Measurements from ENCODE around the gene TF.

Gene TF

DNA sequence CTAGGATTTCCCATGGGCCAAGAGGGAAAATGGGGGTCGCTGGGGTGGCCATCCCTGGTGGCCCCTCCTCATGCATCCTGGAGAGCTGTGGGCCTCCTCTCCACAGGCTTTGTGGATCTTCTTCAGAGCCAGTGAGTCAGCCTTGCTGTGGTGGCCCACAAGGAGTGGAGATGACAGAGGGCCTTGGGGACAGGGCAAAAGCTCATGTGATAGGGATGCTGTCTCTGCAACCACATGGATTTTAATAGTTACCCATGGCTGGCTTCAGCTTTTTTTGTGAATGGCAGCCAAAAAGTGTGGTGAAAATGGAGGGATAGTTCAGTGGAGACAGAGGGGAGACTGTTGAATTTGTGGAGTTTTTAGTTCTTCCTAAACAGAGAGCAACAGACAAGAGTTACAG lies 1.2 kb downstream of the TF start:
- no peak for DNase-seq (ENCODE audit: low spot score)

DNA sequence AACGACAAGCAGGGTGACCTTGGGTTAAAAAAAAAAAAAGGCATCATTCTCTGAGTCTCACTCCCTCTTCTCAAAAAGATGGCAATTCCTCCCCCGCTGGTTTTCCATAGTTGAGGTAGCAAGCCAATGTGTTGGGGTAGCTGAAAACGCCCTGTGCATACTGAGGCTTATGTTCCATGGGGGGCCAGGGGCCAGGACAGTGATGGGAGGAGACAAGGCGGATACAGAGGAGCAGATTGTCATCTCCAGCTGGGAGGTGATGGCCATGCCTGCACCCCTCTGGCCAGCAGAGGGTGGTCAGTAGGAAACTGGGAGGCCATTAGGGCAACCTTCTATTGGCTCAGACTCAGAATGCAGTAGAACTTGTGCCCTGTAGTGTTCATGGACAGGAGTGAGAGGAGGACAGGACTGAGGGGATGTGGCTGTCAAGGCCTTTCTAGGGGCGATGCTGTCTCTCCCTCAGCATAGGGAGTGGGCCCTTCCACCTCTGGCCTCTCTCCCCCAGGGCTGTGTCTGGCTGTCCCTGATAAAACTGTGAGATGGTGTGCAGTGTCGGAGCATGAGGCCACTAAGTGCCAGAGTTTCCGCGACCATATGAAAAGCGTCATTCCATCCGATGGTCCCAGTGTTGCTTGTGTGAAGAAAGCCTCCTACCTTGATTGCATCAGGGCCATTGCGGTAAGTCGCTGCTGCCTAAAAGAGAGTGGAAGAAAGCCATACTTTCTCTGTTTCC lies 1.9 kb downstream of the TF start:
- DNase-seq (ENCODE audit: low spot score): no peak

DNA sequence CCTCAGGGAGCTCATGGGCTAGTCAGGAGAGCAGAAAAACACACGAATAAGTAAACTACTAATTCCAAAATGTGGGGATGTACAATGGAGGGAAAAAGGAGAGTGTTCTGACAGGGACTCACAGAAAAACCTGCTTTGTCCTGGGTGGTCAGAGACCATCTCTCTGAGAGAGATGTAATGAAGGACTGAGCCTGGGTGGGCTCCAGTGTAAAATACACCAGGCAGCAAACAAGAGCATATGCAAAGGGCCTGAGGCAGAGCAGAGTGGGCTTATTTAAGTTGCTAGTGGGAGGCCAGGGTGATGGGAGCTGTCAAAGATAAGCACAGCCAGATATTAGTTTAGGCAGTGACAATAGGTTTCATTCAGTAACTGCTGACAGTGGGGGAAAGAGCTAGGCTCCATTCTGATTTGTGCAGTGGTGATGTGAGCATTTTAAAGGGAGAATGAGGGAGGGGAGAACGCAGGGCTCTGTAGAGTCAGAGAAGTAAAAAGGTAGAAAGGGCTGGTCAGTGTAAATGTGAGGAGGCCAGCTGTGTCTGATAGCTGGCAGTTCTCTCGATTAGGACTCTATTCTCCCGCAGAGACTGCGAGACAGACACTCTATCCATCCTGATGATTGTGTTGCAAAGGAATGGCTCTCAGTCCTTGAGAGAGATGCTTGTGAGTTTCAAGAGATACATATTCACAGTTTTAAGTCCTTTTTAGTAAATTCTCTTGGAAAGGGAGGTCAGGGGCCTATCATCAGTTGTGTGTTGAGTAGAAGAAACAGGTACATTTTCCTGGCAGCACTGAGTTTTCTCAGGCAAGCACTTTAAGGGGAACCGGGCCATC lies 3.5 kb downstream of the TF start:
- DNase-seq (ENCODE audit: low spot score): no peak

DNA sequence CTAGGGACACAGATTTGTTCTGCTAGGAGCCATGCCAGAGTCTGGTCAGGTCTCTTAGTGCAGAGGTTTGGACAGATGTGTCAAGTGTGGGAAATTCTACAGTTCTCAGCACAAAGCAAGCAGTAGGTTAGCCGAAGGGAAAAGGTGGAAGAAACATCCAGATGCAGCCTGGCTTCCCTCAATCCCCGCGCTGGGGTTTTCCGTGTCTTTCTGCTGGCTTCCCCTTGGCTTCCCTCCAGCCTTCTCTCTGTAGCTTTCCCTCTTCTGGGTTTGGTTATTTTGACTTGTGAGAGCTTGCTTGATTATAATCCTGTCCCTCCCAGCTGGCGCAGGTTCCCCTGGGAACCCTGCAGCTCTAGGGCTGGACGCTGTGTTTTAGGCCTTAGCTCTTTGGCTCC lies 4.1 kb downstream of the TF start:
- DNase-seq (ENCODE audit: low spot score): no peak

DNA sequence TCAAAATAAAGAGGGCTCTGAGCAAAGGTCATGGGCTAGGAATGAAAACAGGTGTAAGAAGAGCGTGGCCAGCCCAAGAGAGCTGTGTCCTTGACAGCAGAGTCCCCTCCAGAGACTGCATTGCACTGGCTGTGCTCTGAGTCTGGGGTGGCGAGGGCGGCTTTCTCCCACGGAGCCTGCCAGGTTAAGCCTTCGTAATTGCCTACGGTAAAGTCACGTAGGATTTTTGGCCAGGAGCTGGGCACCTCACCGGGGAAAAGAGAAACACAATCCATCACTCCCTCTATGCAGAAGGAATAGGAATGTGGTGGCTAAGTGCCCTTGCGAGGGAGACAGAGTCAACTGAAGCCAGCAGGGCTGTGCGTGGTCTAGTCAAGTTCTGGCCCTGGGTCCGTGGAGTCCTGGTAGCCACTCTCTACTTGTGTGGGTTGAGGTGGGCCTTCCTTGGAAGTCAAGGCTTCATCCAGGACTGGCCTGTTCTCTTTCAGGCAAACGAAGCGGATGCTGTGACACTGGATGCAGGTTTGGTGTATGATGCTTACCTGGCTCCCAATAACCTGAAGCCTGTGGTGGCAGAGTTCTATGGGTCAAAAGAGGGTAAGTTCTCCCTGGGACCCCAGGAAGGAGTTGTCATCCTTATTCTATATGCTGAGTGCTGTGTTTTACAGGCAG lies 7.0 kb downstream of the TF start:
- DNase-seq (ENCODE audit: low spot score): no peak

DNA sequence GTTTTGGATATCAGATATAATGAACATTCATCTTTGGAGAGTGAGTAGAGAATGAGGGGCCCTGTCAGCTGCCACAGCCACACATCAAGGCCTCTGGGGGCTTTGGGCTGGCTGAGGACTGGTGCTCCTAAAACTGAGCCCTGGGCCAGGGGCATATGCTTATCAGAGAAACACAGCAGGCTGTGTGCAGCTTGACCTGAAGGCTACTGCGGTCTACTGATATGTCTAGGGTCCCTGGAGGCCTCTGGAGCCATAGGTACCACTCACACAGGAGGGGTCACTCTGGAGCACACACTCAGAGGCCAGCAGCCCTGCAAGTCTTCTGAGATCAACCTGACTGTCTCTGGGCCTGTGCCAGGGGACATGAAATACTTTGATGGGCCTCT lies 7.6 kb downstream of the TF start:
- DNase-seq (ENCODE audit: low spot score): no peak

DNA sequence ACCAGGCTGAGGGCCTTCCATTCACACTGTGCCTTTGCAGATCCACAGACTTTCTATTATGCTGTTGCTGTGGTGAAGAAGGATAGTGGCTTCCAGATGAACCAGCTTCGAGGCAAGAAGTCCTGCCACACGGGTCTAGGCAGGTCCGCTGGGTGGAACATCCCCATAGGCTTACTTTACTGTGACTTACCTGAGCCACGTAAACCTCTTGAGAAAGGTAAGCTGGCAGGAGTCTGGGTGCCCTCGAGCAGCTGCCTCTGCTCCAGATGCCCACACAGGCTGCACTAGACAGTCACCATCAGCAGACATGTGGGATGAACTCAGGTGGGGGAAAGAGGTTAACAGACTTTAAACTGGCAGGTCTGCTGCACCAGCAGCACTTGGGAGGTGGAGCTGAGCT lies 8.3 kb downstream of the TF start:
- DNase-seq (ENCODE audit: low spot score): no peak

DNA sequence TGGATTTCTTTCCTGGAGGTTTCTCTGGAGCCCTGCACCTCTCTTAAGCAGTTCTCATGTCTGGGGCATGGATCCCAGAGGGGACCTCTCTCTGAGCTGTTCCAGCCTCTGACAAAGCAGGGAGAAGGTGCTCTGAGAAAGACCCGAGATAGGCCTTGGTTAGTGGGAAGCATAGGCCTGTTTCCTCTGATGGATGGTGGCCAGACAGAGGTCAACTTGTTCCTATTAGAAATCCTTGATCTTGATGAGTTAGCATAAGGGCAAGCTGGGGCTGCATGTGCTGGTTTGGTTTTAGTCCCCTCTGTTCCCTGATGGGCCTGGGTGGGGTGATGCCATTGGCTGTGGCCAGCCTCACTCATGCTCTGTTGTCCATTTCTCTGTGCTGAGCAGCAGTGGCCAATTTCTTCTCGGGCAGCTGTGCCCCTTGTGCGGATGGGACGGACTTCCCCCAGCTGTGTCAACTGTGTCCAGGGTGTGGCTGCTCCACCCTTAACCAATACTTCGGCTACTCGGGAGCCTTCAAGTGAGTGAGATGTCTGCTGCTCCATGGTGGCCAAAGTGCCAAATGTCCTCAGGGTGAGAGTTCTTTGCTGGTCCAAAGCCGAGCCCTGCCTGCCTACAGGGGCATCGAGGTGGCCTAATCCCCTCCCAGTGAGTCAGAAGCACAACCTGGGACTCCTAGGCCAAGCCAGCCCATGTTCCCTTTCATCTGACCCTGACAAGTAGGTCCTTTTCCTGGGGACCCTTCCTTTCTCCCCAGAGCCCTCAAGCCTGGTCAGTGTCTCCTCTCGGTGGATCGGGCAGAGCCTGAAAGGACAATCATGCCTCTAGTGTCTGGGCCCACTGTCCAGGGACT lies 9.0 kb downstream of the TF start:
- no peak for DNase-seq (ENCODE audit: low spot score)

DNA sequence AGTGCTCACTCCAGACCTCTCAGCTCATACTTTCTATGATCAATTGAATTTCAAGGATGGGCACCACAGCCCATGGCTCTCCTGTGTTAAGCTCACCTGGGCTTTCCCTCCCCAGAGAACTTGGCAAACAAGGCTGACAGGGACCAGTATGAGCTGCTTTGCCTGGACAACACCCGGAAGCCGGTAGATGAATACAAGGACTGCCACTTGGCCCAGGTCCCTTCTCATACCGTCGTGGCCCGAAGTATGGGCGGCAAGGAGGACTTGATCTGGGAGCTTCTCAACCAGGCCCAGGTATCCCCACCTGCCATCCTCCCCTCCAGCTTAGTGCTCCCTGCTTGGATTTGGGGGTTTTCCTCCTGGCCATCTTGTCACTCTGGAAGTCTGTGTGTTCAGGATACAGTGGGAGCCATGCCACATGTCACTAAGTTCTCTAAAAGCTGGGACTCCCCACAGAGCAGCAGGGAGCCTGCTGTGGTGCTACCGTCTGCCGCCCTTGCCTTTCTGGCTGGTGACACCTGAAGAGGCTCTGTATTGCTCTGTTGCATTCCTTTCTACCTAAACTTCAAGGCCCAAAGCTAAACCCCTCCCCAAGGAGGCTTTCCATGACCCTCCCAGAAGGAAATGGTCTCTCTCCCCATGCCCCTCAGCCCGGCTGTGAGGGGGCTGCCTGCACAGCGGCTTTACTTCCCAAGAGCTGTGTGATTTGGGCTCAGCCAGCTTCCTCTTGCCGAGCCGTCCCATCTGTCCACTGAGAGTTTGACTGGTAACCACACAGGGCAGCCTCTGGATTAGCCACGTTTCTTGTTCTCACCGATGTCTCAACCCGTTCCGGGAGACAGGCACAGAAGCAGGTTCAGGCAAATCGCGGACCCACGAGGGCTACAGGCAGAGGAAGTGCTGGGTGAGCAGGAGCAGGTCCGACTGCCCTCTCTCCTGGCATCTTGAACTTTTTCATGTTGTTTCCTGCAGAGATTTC lies 10.8 kb downstream of the TF start:
- no peak for DNase-seq (ENCODE audit: low spot score)

DNA sequence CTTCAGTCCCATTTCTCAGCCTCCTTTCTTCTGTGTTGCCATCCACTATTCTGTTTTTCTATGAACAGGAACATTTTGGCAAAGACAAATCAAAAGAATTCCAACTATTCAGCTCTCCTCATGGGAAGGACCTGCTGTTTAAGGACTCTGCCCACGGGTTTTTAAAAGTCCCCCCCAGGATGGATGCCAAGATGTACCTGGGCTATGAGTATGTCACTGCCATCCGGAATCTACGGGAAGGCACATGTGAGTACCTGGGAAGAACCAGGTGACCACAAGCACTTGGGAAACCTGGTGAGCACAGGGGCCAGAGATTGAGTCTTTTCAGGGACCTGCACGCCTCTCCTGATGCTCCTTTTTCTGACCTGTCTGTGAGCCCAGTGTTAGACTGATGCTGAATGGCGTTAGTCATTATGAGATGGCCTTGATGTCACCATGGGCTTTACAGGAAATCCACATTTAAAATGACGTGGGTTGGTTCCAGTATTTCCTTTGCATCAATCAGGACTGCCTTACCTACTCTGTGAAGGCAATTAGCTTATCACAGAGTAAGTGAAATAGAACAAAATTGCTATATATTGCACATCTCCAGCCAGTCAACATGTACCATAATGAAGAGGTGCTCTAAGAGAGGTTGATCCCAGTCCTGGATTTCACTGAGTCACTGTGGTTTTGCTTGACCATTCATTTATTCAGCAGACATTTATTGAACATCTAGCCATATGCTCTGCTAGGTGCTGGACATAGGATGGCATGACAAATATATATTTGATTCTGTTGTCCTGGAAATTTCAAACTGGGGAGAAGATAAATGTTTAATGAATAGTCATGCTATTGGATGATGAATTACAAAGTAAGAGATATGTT lies 11.7 kb downstream of the TF start:
- peak; percentile 5 for DNase-seq (ENCODE audit: low spot score)

DNA sequence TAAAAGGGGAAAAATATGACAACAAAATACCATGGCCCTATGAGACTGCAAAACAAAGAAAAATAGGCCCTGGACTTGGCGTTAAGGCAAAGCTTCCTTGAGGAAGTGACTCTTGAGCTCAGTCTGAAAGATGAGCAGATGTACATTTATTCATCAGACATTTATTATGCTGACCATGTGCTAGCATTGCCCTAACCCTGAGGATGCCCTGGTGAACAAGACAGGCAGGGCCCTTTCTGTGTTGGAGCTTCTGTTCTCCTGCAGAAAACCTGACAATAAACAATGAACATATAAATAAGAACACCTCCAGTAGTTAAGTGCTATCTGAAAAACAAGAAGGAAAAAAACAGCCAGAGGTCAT lies 12.4 kb downstream of the TF start:
- no peak for DNase-seq (ENCODE audit: low spot score)

DNA sequence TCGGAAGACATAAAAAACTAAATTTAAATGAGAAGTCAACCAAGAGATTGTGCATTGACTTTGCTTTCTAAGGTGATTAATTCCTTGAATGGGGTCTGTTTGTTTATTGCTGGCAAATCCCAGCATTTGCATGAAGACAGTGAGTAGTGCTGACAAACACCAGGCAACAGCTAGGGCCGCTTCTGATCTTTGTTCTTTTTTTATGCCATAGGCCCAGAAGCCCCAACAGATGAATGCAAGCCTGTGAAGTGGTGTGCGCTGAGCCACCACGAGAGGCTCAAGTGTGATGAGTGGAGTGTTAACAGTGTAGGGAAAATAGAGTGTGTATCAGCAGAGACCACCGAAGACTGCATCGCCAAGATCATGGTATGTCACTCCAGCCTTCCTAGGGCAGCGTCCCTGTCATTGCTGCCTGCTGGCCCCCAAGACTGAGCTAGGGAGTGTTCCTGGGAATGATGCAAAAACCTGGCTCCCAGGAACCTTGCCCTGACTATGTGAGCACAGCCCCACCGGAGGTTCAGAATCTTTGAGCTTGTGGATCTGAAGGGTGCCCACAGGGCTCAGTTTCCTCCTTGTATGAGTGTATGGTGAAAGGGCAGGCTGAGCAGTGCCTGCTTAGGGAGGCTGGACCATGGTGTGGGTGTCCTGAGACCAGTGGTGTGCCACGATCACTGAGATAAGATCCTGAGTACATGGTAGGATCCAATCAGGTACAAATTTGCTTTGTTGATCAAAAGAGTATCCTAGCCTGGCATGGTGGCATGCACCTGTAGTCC lies 13.0 kb downstream of the TF start:
- DNase-seq (ENCODE audit: low spot score): no peak

DNA sequence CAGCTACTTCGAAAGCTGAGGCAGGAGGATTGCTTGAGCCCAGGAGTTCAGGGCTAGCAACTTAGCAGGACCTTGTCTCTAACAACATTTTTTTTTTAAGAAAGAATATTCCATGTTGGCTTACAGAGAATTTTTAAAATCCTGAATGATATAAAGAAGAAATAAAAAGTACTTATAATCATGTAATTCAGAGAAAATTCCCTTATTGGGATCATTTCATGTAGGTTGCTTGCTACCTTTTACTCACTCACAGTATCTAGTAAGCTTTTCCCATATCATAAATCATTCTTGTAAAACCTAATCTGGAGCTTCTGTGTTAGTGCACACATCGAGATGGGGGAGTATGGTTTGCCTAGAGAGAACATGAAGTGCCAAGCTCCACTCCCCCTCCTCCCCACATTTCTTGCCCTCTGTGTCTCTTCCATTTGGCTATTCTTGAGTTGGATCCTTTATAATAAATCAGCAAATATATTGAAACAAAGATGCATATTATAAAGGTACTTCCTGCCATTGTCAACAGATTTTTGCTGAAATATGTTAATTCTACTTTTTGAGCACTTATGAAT lies 13.6 kb downstream of the TF start:
- no peak for DNase-seq (ENCODE audit: low spot score)

DNA sequence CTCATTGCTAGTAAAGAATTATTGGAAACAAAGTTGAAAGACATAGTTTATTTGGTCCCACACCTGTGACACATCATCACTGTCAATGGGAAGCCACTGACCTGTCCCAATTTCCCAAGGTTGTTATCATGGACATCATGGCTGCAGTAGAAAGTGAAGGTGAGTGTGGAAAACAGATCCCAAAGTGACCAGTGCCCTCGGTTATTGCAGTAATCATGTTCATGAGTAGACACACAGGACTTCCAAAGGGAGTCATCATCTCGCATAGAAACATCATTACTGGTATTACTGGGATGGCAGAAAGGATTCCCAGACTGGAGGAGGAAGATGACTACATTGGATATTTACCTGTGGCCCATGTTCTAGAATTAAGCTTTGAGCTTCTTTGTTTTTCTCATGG lies 14.7 kb downstream of the TF start:
- no peak for DNase-seq (ENCODE audit: low spot score)

DNA sequence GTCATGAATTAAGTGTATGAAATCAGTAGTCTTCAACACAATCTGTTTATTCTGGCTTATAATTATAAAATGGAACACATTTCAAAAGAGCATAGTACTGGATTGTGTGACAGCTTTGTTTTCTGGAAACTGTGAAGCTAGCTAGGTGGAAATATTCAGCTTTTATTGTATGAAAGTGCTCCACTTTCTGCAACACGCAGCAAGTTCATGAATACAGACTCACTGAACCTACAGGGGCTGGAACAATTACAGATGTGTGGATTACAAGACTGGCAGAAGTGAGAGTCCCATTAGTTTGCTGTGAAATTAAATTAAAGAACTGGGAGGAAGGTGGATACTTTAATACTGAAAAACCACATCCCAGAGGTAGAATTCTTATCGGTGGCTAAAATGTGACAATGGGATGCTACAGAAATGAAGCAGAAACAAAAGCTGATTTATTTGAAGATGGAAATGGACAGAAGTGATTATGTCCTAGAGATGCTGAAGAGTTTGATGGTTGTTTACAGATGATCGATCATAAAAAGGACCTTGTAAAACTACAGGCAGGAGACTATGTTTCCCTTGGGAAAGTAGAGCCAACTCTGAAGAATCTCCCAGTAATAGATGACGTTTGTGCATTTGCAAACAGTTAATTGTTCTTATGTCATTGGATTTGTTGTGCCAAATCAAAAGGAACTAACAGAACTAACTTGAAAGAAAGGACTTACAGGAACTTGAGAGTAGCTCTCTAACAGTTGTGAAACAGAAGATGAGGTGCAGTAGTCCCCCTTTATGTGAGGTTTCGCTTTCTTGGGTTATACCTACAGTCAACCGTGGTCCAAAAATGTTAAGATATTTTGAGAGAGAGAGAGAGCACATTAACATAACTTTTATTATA lies 15.7 kb downstream of the TF start:
- DNase-seq (ENCODE audit: low spot score): no peak

DNA sequence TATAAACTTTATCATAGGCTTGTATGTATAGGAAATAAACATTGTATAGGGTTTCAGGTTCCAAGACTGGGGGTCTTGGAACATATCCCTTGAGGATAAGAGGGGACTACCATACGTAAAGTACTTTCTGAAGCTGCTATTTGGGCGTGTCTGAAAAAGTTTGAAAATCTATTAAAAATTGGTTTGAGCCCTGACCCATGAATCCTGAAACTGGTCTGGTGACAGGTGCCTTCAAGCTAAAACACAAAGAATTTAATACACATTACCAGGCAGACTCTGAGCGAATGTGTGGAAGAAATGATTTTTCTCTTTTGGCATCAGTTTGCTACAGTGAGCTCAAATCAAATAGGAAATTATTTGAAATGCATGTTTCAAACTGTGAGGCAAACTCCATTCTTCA lies 16.3 kb downstream of the TF start:
- no peak for DNase-seq (ENCODE audit: low spot score)

DNA sequence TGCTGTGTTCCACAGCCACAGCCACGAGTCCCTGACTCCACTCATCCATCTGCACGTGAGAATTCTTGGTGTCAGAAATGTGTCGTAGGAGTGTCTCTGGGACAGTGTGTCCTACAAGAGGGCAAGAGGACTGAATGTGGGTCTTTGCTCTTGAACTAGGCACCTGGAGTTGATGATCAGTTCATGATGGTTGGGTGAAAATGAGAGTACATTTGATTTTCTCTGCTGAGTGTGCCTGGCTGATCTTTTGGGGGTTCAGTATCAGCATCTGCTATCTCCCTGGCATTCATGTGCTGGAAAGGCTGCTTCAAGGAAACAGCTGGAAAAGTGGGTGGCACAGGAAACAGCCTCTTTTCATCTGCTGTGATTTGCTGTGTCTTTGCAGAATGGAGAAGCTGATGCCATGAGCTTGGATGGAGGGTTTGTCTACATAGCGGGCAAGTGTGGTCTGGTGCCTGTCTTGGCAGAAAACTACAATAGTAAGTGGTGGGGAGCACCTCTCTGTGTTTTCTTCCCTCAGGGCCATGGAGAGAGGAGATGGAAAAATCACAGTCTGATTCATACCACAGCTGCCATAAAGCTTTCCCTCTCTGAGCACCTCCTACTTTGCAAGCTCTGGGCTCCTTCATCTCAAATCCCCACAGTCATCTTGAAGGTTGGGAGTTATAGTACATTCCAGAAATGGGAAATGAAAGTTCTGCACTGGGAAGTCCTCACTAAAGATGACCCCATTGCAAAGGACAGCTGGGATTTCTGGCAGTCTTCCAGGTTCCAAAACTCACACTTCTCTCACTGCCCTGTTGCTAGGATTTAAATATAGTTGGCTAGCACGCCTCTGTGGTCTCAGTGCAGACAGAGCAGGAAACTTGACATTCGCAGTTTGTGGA lies 17.8 kb downstream of the TF start:
- no peak for DNase-seq (ENCODE audit: low spot score)
